ENCODE results near the gene ERG. TPM values are rescaled to one million over a fixed set of nuclear protein-coding genes. Genes with fewer than 3 reads are reported as not detected.

Gene ERG
- total RNA-seq, 1 donor from 2014 or later: 4.0 TPM

GRCh38 chr21:38367646-38368045 is 130.6 kb downstream of the ERG start:
- DNase-seq (ENCODE audit: low spot score) (no peak), ATAC-seq (no peak)

- no peak for ATAC-seq
- DNase-seq (ENCODE audit: low spot score): no peak
Observed at GRCh38 chr21:38365521-38365920, 132.8 kb downstream of the ERG start.

GRCh38 chr21:38363693-38364092 is 134.6 kb downstream of the ERG start:
- no peak for ATAC-seq
- no peak for DNase-seq (ENCODE audit: low spot score)

- ATAC-seq (no peak), DNase-seq (ENCODE audit: low spot score) (no peak)
Observed at GRCh38 chr21:38361324-38361723, 137.0 kb downstream of the ERG start.

- DNase-seq (ENCODE audit: low spot score) (no peak), ATAC-seq (no peak)
Observed at GRCh38 chr21:38359835-38360234, 138.4 kb downstream of the ERG start.

- ATAC-seq (no peak), DNase-seq (ENCODE audit: low spot score) (no peak)
Observed at GRCh38 chr21:38359090-38359489, 139.2 kb downstream of the ERG start.

- no peak for ATAC-seq
- no peak for DNase-seq (ENCODE audit: low spot score)
Observed at GRCh38 chr21:38358666-38359065, 139.6 kb downstream of the ERG start.

GRCh38 chr21:38358098-38358497 is 140.2 kb downstream of the ERG start:
- no peak for ATAC-seq

GRCh38 chr21:38356883-38357625 is 141.2 kb downstream of the ERG start:
- DNase-seq (ENCODE audit: low spot score) (no peak), ATAC-seq (no peak)

More at GRCh38 chr21:38358098-38358497, 140.2 kb downstream of the ERG start:
- no peak for DNase-seq (ENCODE audit: low spot score)

- DNase-seq (ENCODE audit: low spot score): peak; percentile 82
- peak; percentile 97 for ATAC-seq
Observed at GRCh38 chr21:38355992-38356781, 142.1 kb downstream of the ERG start.

GRCh38 chr21:38355353-38355752 is 142.9 kb downstream of the ERG start:
- DNase-seq (ENCODE audit: low spot score) (no peak), ATAC-seq (no peak)

GRCh38 chr21:38354746-38355145 is 143.5 kb downstream of the ERG start:
- DNase-seq (ENCODE audit: low spot score) (no peak), ATAC-seq (no peak)

GRCh38 chr21:38354231-38354630 is 144.0 kb downstream of the ERG start:
- ATAC-seq (no peak), DNase-seq (ENCODE audit: low spot score) (no peak)

- DNase-seq (ENCODE audit: low spot score) (peak; percentile 62), ATAC-seq (peak; percentile 84)
Observed at GRCh38 chr21:38352536-38353219, 145.6 kb downstream of the ERG start.

GRCh38 chr21:38351961-38352521 is 146.2 kb downstream of the ERG start:
- DNase-seq (ENCODE audit: low spot score) (no peak), ATAC-seq (no peak)

- no peak for ATAC-seq
- DNase-seq (ENCODE audit: low spot score): no peak
Observed at GRCh38 chr21:38351176-38351959, 146.9 kb downstream of the ERG start.

- DNase-seq (ENCODE audit: low spot score): no peak
- ATAC-seq: no peak
Observed at GRCh38 chr21:38350684-38351083, 147.6 kb downstream of the ERG start.

GRCh38 chr21:38349977-38350376 is 148.3 kb downstream of the ERG start:
- DNase-seq (ENCODE audit: low spot score) (no peak), ATAC-seq (no peak)

GRCh38 chr21:38349111-38349746 is 149.0 kb downstream of the ERG start:
- DNase-seq (ENCODE audit: low spot score) (no peak), ATAC-seq (no peak)

- ATAC-seq (peak; percentile 60), DNase-seq (ENCODE audit: low spot score) (peak; percentile 40)
Observed at GRCh38 chr21:38346286-38346685, 152.0 kb downstream of the ERG start.
